Naive thymus-derived CD4-positive, alpha-beta T cell (primary cell): ENCODE data around the gene PPM1G. TPM values are rescaled to one million over a fixed set of nuclear protein-coding genes. Genes with fewer than 3 reads are reported as not detected.

Experiments used
- ATAC-seq: fragments of 150-1000 bp; cut with Tn5 transposase; 2 replicates; pipeline ENCODE4 v1.10.0; 2021; ENCODE audit warnings: mild to moderate bottlenecking, moderate library complexity
- CTCF ChIA-PET: fragments of 350-600 bp; sonication (Branson Sonifier 250); formaldehyde crosslinking; loops from one replicate; lab custom pipeline; 2021; ENCODE audit warnings: antibody characterized with exemption; lab: Charles Lee
- POLR2A ChIA-PET: fragments of 350-600 bp; sonication (Branson Sonifier 250); formaldehyde crosslinking; loops from one replicate; lab custom pipeline; 2021; ENCODE audit warnings: antibody characterized with exemption, inconsistent platforms; lab: Charles Lee
- DNase-seq, 9 donors: peaks; one replicate each; pipeline versions ENCODE4 v3.0.0 to v3.0.0-alpha.2; 2020 to 2022; ENCODE audit warnings: mixed read lengths in 1 of 9
- H3K27ac ChIP-seq: one replicate; pipeline ENCODE4 v1.7.0; 2013; ENCODE audit warnings: mild to moderate bottlenecking, low read depth, low read length, moderate library complexity
- H3K27me3 ChIP-seq, 2 donors: one replicate each; pipeline ENCODE4 v1.7.0; 2013; ENCODE audit warnings: low read length in 2 of 2, mild to moderate bottlenecking in 2 of 2, moderate library complexity in 2 of 2; ENCODE audit not compliant: control insufficient read depth in 2 of 2, insufficient read depth in 2 of 2
- H3K36me3 ChIP-seq, 3 experiments: 1 replicate in 2 of 3; 2 replicates in 1 of 3; pipeline ENCODE4 v1.7.0; 2013; ENCODE audit warnings: low read length in 3 of 3, mild to moderate bottlenecking in 3 of 3, moderate library complexity in 1 of 3; ENCODE audit not compliant: insufficient read depth in 3 of 3, control insufficient read depth in 2 of 3
- H3K4me1 ChIP-seq, 2 donors: one replicate each; pipeline ENCODE4 v1.7.0; 2013; ENCODE audit warnings: low read length in 2 of 2, mild to moderate bottlenecking in 2 of 2, moderate library complexity in 1 of 2; ENCODE audit not compliant: control insufficient read depth in 2 of 2, insufficient read depth in 2 of 2
- H3K4me3 ChIP-seq: 2 replicates; pipeline ENCODE4 v1.7.0; 2013; ENCODE audit warnings: mild to moderate bottlenecking, low read length
- H3K9me3 ChIP-seq, 3 experiments: 1 replicate in 2 of 3; 2 replicates in 1 of 3; pipeline ENCODE4 v1.7.0; 2013; ENCODE audit warnings: low read length in 3 of 3; ENCODE audit not compliant: control insufficient read depth in 2 of 3
- H3K27ac Mint-ChIP-seq, 9 donors: one replicate each; pipeline ENCODE4 v1.8.0; 2020 to 2022; ENCODE audit warnings: mixed read lengths in 9 of 9, mild to moderate bottlenecking in 8 of 9, moderate library complexity in 5 of 9, inconsistent platforms in 2 of 9
- H3K27me3 Mint-ChIP-seq, 5 donors: one replicate each; pipeline ENCODE4 v1.8.0; 2021 to 2022; ENCODE audit warnings: mixed read lengths in 5 of 5, mild to moderate bottlenecking in 1 of 5
- H3K36me3 Mint-ChIP-seq, 5 donors: one replicate each; pipeline ENCODE4 v1.8.0; 2020 to 2022; ENCODE audit warnings: mixed read lengths in 5 of 5, mild to moderate bottlenecking in 3 of 5, inconsistent platforms in 1 of 5
- H3K4me1 Mint-ChIP-seq, 7 donors: one replicate each; pipeline ENCODE4 v1.8.0; 2020 to 2022; ENCODE audit warnings: mixed read lengths in 7 of 7, mild to moderate bottlenecking in 3 of 7, inconsistent platforms in 1 of 7
- H3K4me3 Mint-ChIP-seq, 10 donors: one replicate each; pipeline ENCODE4 v1.8.0; 2020 to 2022; ENCODE audit warnings: mild to moderate bottlenecking in 10 of 10, mixed read lengths in 10 of 10, moderate library complexity in 6 of 10, inconsistent platforms in 2 of 10
- H3K9me3 Mint-ChIP-seq, 11 donors: one replicate each; pipeline ENCODE4 v1.8.0; 2020 to 2022; ENCODE audit warnings: mixed read lengths in 11 of 11, mild to moderate bottlenecking in 4 of 11, inconsistent platforms in 1 of 11, moderate library complexity in 1 of 11
- intact Hi-C, 2 donors: fragments of 100-400 bp; cut with micrococcal nuclease; formaldehyde crosslinking; loops; one replicate each; pipeline ENCODE4 v1.15.1; 2023
- polyA plus RNA-seq, 2 donors: library from polyadenylated mRNA; unstranded; fragments of 300-500 nt; fragmentation: Illumina TruSeq; gene quantifications; one replicate each; pipeline ENCODE4 v1.2.3, GENCODE V29; 2021
- total RNA-seq, 6 experiments: library from RNA in 5 of 6; stranded (reverse) in 5 of 6; gene quantifications; 1 replicate in 5 of 6; 2 replicates in 1 of 6; pipeline ENCODE4 v1.2.3 and lab custom pipeline; 2021 to 2026

PPM1G gene
- total RNA-seq (100 to 1,000 TPM in 1 of 5 experiments, 10 to 100 TPM in 4; 39.5 to 101 (median 45.1) TPM), polyA plus RNA-seq (100 to 1,000 TPM in 1 of 2 donors, 10 to 100 TPM in 1; 74.4 to 107 TPM), total RNA-seq (lab: John Stamatoyannopoulos, UW) (70.7 reads per million, percentile 78 among the genes with 10 or more reads in this experiment)

GRCh38 chr2:27409321-27410073 is at the start of gene PPM1G:
Gene PPM1G (minus strand): TSS chr2:27409591. CDS start chr2:27409422, 169 bp downstream.
- H3K4me1 Mint-ChIP-seq, result peaks cover 28 to 50% (median 35%) of the 10 kb centered on the region in 7 donors
- Histone ChIP-seq H3K9me3 (no peaks in the 10 kb centered on the region), H3K4me1 (peaks cover 13 to 17% of the 10 kb centered on the region in 2 donors), H3K4me3 (peak within 1 kb of the TSS; percentile 92), H3K36me3 (peaks cover 0 to 14% (median 0%) of the 10 kb centered on the region in 3 experiments), H3K27me3 (no peaks in the 10 kb centered on the region), H3K27ac (peak within 1 kb of the TSS; percentile 89)
- POLR2A ChIA-PET, result interaction anchor here (0.6 to 3.2 kb wide), 18 partner anchors 12 to 338 kb away, joined by 3 to 58 read pairs (median 4); partner anchors contain the start of genes ATRAID, CCDC121, EIF2B4 and GPN1
- H3K36me3 Mint-ChIP-seq, result peaks cover 0 to 9% (median 0%) of the 10 kb centered on the region in 5 donors
- H3K27me3 Mint-ChIP-seq, result peaks cover 0 to 7% (median 0%) of the 10 kb centered on the region in 5 donors
- peak within 1 kb of the TSS; percentile 87 to 96 (median 92) for H3K4me3 Mint-ChIP-seq
- H3K27ac Mint-ChIP-seq, result peak within 1 kb of the TSS; percentile 89 to 98 (median 95)
- intact Hi-C loops, result loop anchor here (1.0 to 10.0 kb wide), 14 partner anchors 17 to 1531 kb away; partner anchors contain the start of genes ATRAID (in 2 of the 2), EIF2B4 (in 2 of the 2), GTF3C2 (in 2 of the 2) and IFT172 (in 2 of the 2)
- DNase-seq (peak; percentile 92 to 98 (median 95)), ATAC-seq (peak; percentile 99)
- CTCF ChIA-PET, result no interaction called here
- H3K9me3 Mint-ChIP-seq, result peaks cover 0 to 6% (median 0%) of the 10 kb centered on the region in 11 donors

- Histone ChIP-seq H3K9me3 (no peaks in the 10 kb centered on the region), H3K36me3 (peaks cover 0 to 48% (median 0%) of the 10 kb centered on the region in 3 experiments), H3K4me1 (no peaks in the 10 kb centered on the region), H3K27me3 (no peaks in the 10 kb centered on the region), H3K27ac (no peak overlapping the region), H3K4me3 (no peak overlapping the region)
- H3K36me3 Mint-ChIP-seq, result peaks cover 2 to 53% (median 7%) of the 10 kb centered on the region in 5 donors
- DNase-seq (no peak), ATAC-seq (no peak)
- H3K4me1 Mint-ChIP-seq, result peaks cover 0 to 3% (median 0%) of the 10 kb centered on the region in 7 donors
- H3K4me3 Mint-ChIP-seq, result no peak overlapping the region
- H3K27ac Mint-ChIP-seq, result no peak overlapping the region
- intact Hi-C loops, result no loop called here
- CTCF ChIA-PET, result no interaction called here
- no peaks in the 10 kb centered on the region for H3K27me3 Mint-ChIP-seq
- H3K9me3 Mint-ChIP-seq, result no peaks in the 10 kb centered on the region
- POLR2A ChIA-PET, result interaction anchor here (0.5 to 0.6 kb wide), 2 partner anchors 51 to 152 kb away, joined by 3 read pairs; no protein-coding TSS in a partner anchor
Observed at GRCh38 chr2:27453968-27454367, 44.6 kb upstream of the PPM1G start.

- Histone ChIP-seq H3K9me3 (no peaks in the 10 kb centered on the region), H3K4me1 (no peaks in the 10 kb centered on the region), H3K36me3 (peaks cover 0 to 41% (median 0%) of the 10 kb centered on the region in 3 experiments), H3K27me3 (no peaks in the 10 kb centered on the region), H3K27ac (no peak overlapping the region), H3K4me3 (no peak overlapping the region)
- intact Hi-C loops, result no loop called here
- ChIA-PET CTCF (no interaction called here), POLR2A (no interaction called here)
- DNase-seq, result no peak
- Mint-ChIP-seq H3K27ac (peak overlapping the region in 2 of 9 donors; percentile 6 to 33), H3K4me3 (no peak overlapping the region), H3K36me3 (peaks cover 0 to 50% (median 11%) of the 10 kb centered on the region in 5 donors), H3K9me3 (no peaks in the 10 kb centered on the region), H3K4me1 (peaks cover 0 to 4% (median 3%) of the 10 kb centered on the region in 7 donors), H3K27me3 (no peaks in the 10 kb centered on the region)
- no peak for ATAC-seq
Observed at GRCh38 chr2:27451095-27451494, 41.7 kb upstream of the PPM1G start.

- Mint-ChIP-seq H3K27ac (peak overlapping the region in 1 of 9 donors; percentile 8), H3K27me3 (no peaks in the 10 kb centered on the region)
- POLR2A ChIA-PET, result no interaction called here
Observed at GRCh38 chr2:27448381-27448780, 39.0 kb upstream of the PPM1G start.

GRCh38 chr2:27446057-27446456 is 36.7 kb upstream of the PPM1G start:
- H3K4me1 Mint-ChIP-seq, result peaks cover 0 to 13% (median 8%) of the 10 kb centered on the region in 7 donors
- no peaks in the 10 kb centered on the region for H3K4me1 ChIP-seq
- H3K27ac Mint-ChIP-seq, result peak overlapping the region in 8 of 9 donors; percentile 2 to 86 (median 49)
- no peak overlapping the region for H3K4me3 ChIP-seq
- H3K9me3 ChIP-seq, result no peaks in the 10 kb centered on the region
- peaks cover 5 to 43% (median 14%) of the 10 kb centered on the region in 5 donors for H3K36me3 Mint-ChIP-seq
- ChIA-PET CTCF (interaction anchor here (0.6 kb wide), 1 partner anchor 1552 kb away, joined by 4 read pairs; no protein-coding TSS in a partner anchor), POLR2A (interaction anchor here (0.6 to 1.2 kb wide), 2 partner anchors 18 to 25 kb away, joined by 3 to 4 read pairs; partner anchors contain the start of gene NRBP1)
- H3K27me3 ChIP-seq, result no peaks in the 10 kb centered on the region
- no peak overlapping the region for H3K4me3 Mint-ChIP-seq
- H3K27me3 Mint-ChIP-seq, result no peaks in the 10 kb centered on the region
- DNase-seq, result no peak
- peaks cover 4 to 48% (median 7%) of the 10 kb centered on the region in 3 experiments for H3K36me3 ChIP-seq
- H3K27ac ChIP-seq, result no peak overlapping the region
- H3K9me3 Mint-ChIP-seq, result no peaks in the 10 kb centered on the region
- intact Hi-C loops, result no loop called here
- no peak for ATAC-seq

More at GRCh38 chr2:27448381-27448780, 39.0 kb upstream of the PPM1G start:
- DNase-seq, result no peak
- H3K36me3 ChIP-seq, result peaks cover 0 to 41% (median 0%) of the 10 kb centered on the region in 3 experiments
- H3K9me3 ChIP-seq, result no peaks in the 10 kb centered on the region
- no peaks in the 10 kb centered on the region for H3K27me3 ChIP-seq
- no peak overlapping the region for H3K4me3 ChIP-seq
- no peak for ATAC-seq
- Mint-ChIP-seq H3K9me3 (no peaks in the 10 kb centered on the region), H3K36me3 (peaks cover under 1 to 38% (median 6%) of the 10 kb centered on the region in 5 donors), H3K4me1 (peaks cover 0 to 9% (median 7%) of the 10 kb centered on the region in 7 donors), H3K4me3 (no peak overlapping the region)
- intact Hi-C loops, result no loop called here
- no peak overlapping the region for H3K27ac ChIP-seq
- CTCF ChIA-PET, result interaction anchor here (1.0 kb wide), 1 partner anchor 234 kb away, joined by 8 read pairs; no protein-coding TSS in a partner anchor
- no peaks in the 10 kb centered on the region for H3K4me1 ChIP-seq

GRCh38 chr2:27445615-27446014 is 36.2 kb upstream of the PPM1G start:
- ChIA-PET CTCF (interaction anchor here (0.6 kb wide), 1 partner anchor 1551 kb away, joined by 4 read pairs; no protein-coding TSS in a partner anchor), POLR2A (interaction anchor here (0.6 to 1.2 kb wide), 2 partner anchors 17 to 25 kb away, joined by 3 to 4 read pairs; partner anchors contain the start of gene NRBP1)
- H3K4me3 ChIP-seq, result no peak overlapping the region
- no peaks in the 10 kb centered on the region for H3K4me1 ChIP-seq
- no peaks in the 10 kb centered on the region for H3K27me3 Mint-ChIP-seq
- no peak overlapping the region for H3K27ac ChIP-seq
- no peaks in the 10 kb centered on the region for H3K9me3 ChIP-seq
- H3K27me3 ChIP-seq, result no peaks in the 10 kb centered on the region
- H3K9me3 Mint-ChIP-seq, result no peaks in the 10 kb centered on the region
- no peak overlapping the region for H3K4me3 Mint-ChIP-seq
- ATAC-seq, result no peak
- no peak for DNase-seq
- peaks cover 0 to 13% (median 7%) of the 10 kb centered on the region in 7 donors for H3K4me1 Mint-ChIP-seq
- H3K36me3 ChIP-seq, result peaks cover 8 to 52% (median 12%) of the 10 kb centered on the region in 3 experiments
- peak overlapping the region in 8 of 9 donors; percentile 0 to 86 (median 36) for H3K27ac Mint-ChIP-seq
- intact Hi-C loops, result no loop called here
- peaks cover 7 to 46% (median 18%) of the 10 kb centered on the region in 5 donors for H3K36me3 Mint-ChIP-seq
